Measurements from ENCODE around the gene SDC3. TPM values are rescaled to one million over a fixed set of nuclear protein-coding genes. Genes with fewer than 3 reads are reported as not detected.

Gene SDC3
- total RNA-seq, 1 donor from 2014 or later: 51.3 TPM

DNA sequence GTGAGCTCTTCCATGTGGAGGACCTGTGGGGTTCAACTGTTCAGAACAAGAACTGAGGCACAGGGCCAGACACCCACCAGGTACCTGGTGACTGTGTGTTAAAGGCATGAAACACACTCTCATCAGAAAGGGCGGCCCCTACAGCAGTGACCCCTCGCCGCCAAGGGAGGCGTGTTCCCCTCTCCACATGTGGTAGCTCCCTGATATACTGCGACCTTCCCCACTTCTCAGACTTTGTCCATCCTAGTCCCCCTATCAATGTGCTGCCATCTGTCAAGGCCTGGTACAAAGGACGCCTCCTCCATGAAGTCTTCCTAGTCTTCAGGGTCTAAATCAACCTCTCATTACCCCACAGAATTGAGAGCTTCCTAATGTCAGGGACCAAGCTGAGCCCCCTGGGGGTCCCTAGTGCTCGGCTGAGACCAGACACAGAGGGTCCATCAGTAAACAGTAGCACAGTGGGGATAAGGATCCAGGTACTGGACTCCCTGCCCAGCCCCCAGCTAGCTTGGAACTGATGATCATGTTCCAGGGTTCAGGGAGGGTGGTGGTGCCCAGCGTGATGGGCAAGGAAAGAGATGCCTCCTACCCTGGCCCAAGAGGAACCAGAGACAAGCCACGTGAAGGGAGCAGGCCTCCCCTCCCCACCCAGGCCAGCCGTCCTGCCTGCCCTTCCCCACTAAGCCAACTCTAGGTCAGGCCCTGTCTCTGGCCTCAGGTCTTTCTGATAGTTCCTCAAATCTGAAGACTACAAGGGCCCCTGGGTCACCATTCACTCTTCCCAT lies 10.3 kb downstream of the SDC3 start:
- DNase-seq (ENCODE audit: low spot score): no peak
- Mint-ChIP-seq H3K9me3 (ENCODE audit: unreplicated experiment) (no peaks in the 10 kb centered on the region), H3K4me3 (ENCODE audit: unreplicated experiment) (no peak overlapping the region), H3K4me1 (ENCODE audit: unreplicated experiment) (peaks cover 14% of the 10 kb centered on the region), H3K27me3 (ENCODE audit: unreplicated experiment) (peaks cover 11% of the 10 kb centered on the region), H3K27ac (ENCODE audit: unreplicated experiment) (no peak overlapping the region), H3K36me3 (ENCODE audit: low read depth, unreplicated experiment) (peaks cover 8% of the 10 kb centered on the region)
- no peak for TF ChIP-seq CTCF (IDR thresholded peaks at IDR 0.05; ENCODE audit: unreplicated experiment)

DNA sequence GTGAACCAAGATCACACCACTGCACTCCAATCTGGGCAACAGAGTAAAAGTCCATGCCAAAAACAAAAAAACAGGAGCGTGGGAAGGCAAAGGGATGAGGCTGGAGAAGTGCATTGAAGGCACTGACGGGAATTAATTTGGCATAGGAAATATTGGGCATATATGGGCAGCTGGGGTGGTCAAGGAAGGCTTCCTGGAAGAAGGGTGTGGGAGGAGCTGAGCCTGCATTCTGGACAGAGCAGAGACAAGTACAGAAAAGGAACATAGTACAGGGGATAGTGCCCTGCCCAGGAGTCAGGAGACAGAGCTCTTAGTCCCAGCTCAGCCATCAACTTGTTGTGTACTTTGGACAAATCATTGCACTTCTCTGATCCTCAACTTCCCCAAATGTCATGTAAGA lies 11.7 kb downstream of the SDC3 start:
- Mint-ChIP-seq H3K4me1 (ENCODE audit: unreplicated experiment) (peaks cover 9% of the 10 kb centered on the region), H3K36me3 (ENCODE audit: low read depth, unreplicated experiment) (peaks cover 8% of the 10 kb centered on the region), H3K4me3 (ENCODE audit: unreplicated experiment) (no peak overlapping the region), H3K9me3 (ENCODE audit: unreplicated experiment) (no peaks in the 10 kb centered on the region), H3K27ac (ENCODE audit: unreplicated experiment) (no peak overlapping the region), H3K27me3 (ENCODE audit: unreplicated experiment) (peaks cover 11% of the 10 kb centered on the region)
- TF ChIP-seq CTCF (IDR thresholded peaks at IDR 0.05; ENCODE audit: unreplicated experiment): no peak
- no peak for DNase-seq (ENCODE audit: low spot score)

DNA sequence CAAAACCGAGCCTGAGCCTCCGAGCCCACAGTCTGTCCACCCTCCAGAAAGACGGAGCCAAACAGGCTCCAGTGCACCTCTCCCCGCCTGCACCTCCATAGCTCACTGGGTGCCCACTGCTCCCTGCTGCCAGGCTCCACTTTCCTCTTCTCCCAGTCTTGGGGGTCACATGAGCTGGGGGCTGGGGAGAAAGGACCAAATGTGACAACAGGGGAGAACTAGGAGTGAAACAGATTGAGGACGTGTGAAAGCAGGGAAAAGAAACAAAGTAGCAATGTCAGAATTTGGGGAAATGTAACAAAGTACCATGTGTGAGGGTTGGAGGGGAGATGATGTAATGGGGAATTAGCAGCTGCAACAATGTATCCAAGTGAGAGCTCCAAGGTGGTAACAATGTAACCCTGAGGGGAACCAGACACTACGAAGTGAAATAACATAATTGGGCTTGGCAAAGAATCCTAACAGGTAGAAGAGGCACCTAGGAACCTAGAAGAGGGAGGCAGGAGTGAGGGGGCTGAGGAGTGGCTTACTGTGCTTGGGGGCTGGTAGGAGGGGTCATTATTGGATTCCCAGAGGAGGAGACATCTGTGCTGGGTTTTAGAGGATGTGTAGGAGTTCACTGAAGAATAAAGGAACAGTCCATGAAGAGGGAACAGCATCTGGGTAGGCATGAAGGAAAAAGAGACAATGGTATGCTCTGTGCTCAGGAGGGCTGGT lies 12.5 kb downstream of the SDC3 start:
- TF ChIP-seq CTCF (IDR thresholded peaks at IDR 0.05; ENCODE audit: unreplicated experiment): no peak
- Mint-ChIP-seq H3K9me3 (ENCODE audit: unreplicated experiment) (no peaks in the 10 kb centered on the region), H3K4me3 (ENCODE audit: unreplicated experiment) (no peak overlapping the region), H3K4me1 (ENCODE audit: unreplicated experiment) (peaks cover 7% of the 10 kb centered on the region), H3K27me3 (ENCODE audit: unreplicated experiment) (peaks cover 11% of the 10 kb centered on the region), H3K27ac (ENCODE audit: unreplicated experiment) (no peak overlapping the region), H3K36me3 (ENCODE audit: low read depth, unreplicated experiment) (peaks cover 8% of the 10 kb centered on the region)
- DNase-seq (ENCODE audit: low spot score): no peak

DNA sequence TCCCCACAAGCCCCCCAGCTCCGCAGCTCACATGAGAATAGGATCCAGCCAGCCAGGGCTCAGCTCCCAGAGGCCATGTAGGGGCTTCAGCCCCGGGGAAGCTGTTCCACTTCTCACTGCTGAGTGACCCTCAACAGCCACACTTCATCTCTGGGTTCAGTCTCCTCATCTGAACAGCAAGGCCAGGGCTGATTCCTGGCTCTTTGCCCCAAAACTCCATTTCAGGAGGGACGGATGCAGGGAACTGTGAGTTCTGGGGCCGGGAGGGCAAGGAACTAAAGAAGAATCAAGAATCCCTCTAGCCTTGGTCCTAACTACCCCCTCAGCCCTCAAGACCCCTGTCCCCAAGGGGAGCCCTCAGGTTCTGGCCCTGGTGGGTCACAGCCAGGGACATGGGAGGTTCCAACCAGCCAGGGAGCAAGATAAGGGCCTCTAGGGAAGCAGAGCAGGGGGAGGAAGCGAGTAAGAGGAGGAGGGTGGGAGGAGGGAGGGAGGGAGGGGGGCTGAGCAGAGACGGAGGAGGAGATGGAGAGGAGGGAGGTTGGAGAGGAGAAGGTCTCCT lies 13.1 kb downstream of the SDC3 start:
- H3K4me1 Mint-ChIP-seq (ENCODE audit: unreplicated experiment): peaks cover 7% of the 10 kb centered on the region

More for the DNA sequence above, 13.1 kb downstream of the SDC3 start:
- no peak overlapping the region for H3K4me3 Mint-ChIP-seq (ENCODE audit: unreplicated experiment)
- no peaks in the 10 kb centered on the region for H3K9me3 Mint-ChIP-seq (ENCODE audit: unreplicated experiment)
- DNase-seq (ENCODE audit: low spot score): no peak
- no peak for TF ChIP-seq CTCF (IDR thresholded peaks at IDR 0.05; ENCODE audit: unreplicated experiment)
- peaks cover 8% of the 10 kb centered on the region for H3K36me3 Mint-ChIP-seq (ENCODE audit: low read depth, unreplicated experiment)
- no peak overlapping the region for H3K27ac Mint-ChIP-seq (ENCODE audit: unreplicated experiment)
- H3K27me3 Mint-ChIP-seq (ENCODE audit: unreplicated experiment): peaks cover 11% of the 10 kb centered on the region
